KMS-11 (cell line): ENCODE measurements around the gene SLC12A5.

Experiments used
- H2AFZ ChIP-seq: fragments of 200-600 bp; sonication (generic); 2 replicates; pipeline ENCODE4 v1.6.1; 2016; ENCODE audit warnings: antibody characterized with exemption, mixed run types, low read depth
- H3K27ac ChIP-seq: fragments of 200-600 bp; sonication (generic); 2 replicates; pipeline ENCODE4 v1.6.1; 2016; ENCODE audit warnings: mild to moderate bottlenecking, mixed run types
- H3K27me3 ChIP-seq: fragments of 200-600 bp; sonication (generic); 2 replicates; pipeline ENCODE4 v1.6.1; 2017; ENCODE audit warnings: mild to moderate bottlenecking, low read depth, mixed run types, moderate library complexity; ENCODE audit not compliant: insufficient read depth
- H3K36me3 ChIP-seq: fragments of 200-600 bp; sonication (generic); 2 replicates; pipeline ENCODE4 v1.6.1; 2017; ENCODE audit warnings: mild to moderate bottlenecking, mixed run types; ENCODE audit not compliant: insufficient read depth
- H3K4me1 ChIP-seq: fragments of 200-600 bp; sonication (generic); 2 replicates; pipeline ENCODE4 v1.6.1; 2016; ENCODE audit warnings: mild to moderate bottlenecking, low read depth, mixed run types; ENCODE audit not compliant: poor library complexity, severe bottlenecking
- H3K4me2 ChIP-seq: fragments of 200-600 bp; sonication (generic); 2 replicates; pipeline ENCODE4 v1.7.0; 2016; ENCODE audit warnings: mild to moderate bottlenecking, mixed run types
- H3K4me3 ChIP-seq: fragments of 200-600 bp; sonication (generic); IDR thresholded peaks from 2 replicates; pipeline ENCODE4 v1.6.1; 2017; ENCODE audit warnings: low read depth, low read length, mixed read lengths; ENCODE audit not compliant: insufficient read depth
- H3K79me2 ChIP-seq: fragments of 200-600 bp; sonication (generic); 2 replicates; pipeline ENCODE4 v1.6.1; 2016; ENCODE audit warnings: low read depth, mixed run types; ENCODE audit not compliant: insufficient read depth
- H3K9ac ChIP-seq: fragments of 200-600 bp; sonication (generic); 2 replicates; pipeline ENCODE4 v1.6.1; 2016; ENCODE audit warnings: mild to moderate bottlenecking, mixed run types
- H4K20me1 ChIP-seq: fragments of 200-600 bp; sonication (generic); 2 replicates; pipeline ENCODE4 v1.6.1; 2016; ENCODE audit warnings: mild to moderate bottlenecking, mixed run types; ENCODE audit not compliant: insufficient read depth
- TF ChIP-seq, protein P1 (sequence below): fragments of 200-600 bp; sonication (generic); conservative IDR thresholded peaks from 2 replicates; pipeline ENCODE4 v1.6.1; 2017; ENCODE audit warnings: low read depth, mild to moderate bottlenecking, antibody characterized with exemption, low read length, moderate library complexity, mixed read lengths

SLC12A5 gene

DNA sequence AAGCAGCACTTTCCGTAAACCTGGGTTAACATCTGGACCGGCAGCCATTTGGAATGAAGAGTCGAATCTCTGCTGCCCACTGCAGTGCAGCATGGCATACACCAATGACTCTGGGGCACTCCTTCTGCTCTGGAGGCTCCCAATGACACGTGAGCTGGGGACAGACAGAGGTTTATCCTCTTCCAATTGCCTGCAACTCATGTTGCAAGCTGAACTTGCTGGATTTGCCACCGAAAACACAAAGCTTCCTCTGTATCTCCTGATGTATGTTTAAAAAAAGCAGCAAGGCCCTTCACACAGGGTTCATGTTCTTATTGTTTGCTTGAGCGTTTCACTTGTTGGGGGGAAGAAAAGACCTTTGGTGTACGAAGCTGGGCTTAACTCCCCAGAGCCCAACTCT is 49.9 kb downstream of the SLC12A5 start:
- peaks cover 6% of the 10 kb centered on the region; the same call in 1 of the 2 replicates for H3K36me3 ChIP-seq
- no peak overlapping the region for H3K9ac ChIP-seq
- H3K4me1 ChIP-seq = no peaks in the 10 kb centered on the region
- TF ChIP-seq, protein P1, sequence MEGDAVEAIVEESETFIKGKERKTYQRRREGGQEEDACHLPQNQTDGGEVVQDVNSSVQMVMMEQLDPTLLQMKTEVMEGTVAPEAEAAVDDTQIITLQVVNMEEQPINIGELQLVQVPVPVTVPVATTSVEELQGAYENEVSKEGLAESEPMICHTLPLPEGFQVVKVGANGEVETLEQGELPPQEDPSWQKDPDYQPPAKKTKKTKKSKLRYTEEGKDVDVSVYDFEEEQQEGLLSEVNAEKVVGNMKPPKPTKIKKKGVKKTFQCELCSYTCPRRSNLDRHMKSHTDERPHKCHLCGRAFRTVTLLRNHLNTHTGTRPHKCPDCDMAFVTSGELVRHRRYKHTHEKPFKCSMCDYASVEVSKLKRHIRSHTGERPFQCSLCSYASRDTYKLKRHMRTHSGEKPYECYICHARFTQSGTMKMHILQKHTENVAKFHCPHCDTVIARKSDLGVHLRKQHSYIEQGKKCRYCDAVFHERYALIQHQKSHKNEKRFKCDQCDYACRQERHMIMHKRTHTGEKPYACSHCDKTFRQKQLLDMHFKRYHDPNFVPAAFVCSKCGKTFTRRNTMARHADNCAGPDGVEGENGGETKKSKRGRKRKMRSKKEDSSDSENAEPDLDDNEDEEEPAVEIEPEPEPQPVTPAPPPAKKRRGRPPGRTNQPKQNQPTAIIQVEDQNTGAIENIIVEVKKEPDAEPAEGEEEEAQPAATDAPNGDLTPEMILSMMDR = no peak
- peaks cover 20% of the 10 kb centered on the region; the same call in 1 of the 2 replicates for H4K20me1 ChIP-seq
- H3K4me2 ChIP-seq = no peak overlapping the region
- no peak overlapping the region for H2AFZ ChIP-seq
- no peak overlapping the region for H3K27ac ChIP-seq
- H3K4me3 ChIP-seq = no peak overlapping the region
- no peaks in the 10 kb centered on the region for H3K27me3 ChIP-seq
- H3K79me2 ChIP-seq = peaks cover 45% of the 10 kb centered on the region

DNA sequence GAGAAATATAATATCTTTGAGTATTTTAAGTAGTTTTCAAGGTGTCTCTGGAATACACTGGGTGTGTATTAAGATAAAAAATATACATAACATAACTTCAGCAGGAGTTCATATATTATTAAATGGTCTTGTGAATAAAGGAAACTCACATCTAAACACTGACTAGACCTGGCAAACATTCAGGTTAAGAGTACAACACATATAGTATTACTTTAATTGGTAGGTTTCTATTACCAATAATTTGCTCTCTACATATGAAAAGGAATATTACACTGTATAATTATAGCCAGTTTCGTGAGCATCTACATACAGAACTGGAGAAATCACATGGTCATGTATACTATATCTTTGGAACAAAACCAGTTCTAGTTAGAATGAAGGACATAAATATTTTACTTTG is 52.1 kb downstream of the SLC12A5 start:
- Histone ChIP-seq H3K79me2 (peaks cover 66% of the 10 kb centered on the region), H3K4me3 (no peak overlapping the region), H3K36me3 (peaks cover 6% of the 10 kb centered on the region; the same call in 1 of the 2 replicates), H4K20me1 (peaks cover 27% of the 10 kb centered on the region; the same call in 1 of the 2 replicates), H3K27me3 (no peaks in the 10 kb centered on the region), H2AFZ (no peak overlapping the region), H3K27ac (no peak overlapping the region), H3K4me1 (no peaks in the 10 kb centered on the region), H3K9ac (no peak overlapping the region), H3K4me2 (no peak overlapping the region)
- TF ChIP-seq, protein P1 = no peak

DNA sequence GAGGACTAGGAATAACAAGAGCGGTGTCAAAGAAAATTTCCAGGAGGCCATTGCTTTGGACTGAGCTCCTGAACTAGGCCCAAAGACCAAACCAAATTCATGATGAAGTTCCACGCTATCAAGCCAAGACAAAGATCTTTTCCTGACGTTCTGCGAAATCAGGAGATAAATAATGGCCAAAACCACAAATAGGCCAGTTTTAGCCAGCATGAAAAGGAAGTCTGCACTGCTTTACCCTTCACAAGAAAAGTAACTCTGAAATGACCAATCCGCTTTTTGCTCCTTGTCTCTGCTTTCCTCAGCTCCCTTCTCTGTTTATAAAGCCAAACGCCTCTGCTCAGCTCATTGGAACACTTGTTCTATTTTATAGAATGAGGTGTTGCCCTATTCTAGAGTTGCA is 54.1 kb downstream of the SLC12A5 start:
- Histone ChIP-seq H3K27me3 (no peaks in the 10 kb centered on the region), H3K36me3 (peaks cover 6% of the 10 kb centered on the region; the same call in 1 of the 2 replicates), H3K79me2 (peaks cover 87% of the 10 kb centered on the region), H4K20me1 (peaks cover 37% of the 10 kb centered on the region; the same call in 1 of the 2 replicates), H3K4me2 (no peak overlapping the region), H3K4me3 (no peak overlapping the region), H3K4me1 (peaks cover 13% of the 10 kb centered on the region), H2AFZ (no peak overlapping the region), H3K9ac (no peak overlapping the region), H3K27ac (no peak overlapping the region)
- TF ChIP-seq, protein P1 = no peak

DNA sequence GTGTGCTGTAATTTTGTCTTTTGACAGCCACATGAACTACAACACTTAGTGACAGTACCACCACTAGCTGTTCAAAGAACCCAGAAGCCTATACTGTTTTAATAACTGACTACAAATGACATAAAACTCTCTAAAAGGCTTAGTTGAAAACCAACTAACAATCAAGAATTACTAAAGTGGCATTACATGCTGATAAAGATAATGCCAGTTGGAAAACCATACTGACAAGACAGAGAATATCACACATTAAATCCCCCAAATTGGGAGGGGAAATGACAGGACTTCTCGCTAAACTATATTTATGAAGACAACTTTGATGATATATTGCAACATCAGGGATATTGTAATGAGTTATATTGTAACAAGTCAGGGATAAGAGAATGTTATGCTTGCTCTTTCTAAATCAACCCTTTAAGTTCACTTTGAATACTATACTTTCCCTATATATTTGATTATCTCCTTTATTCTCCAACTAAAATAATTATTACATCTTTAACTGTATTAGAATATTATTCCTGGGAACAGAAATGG is 54.6 kb downstream of the SLC12A5 start:
- Histone ChIP-seq H3K27ac (no peak overlapping the region), H2AFZ (no peak overlapping the region), H3K4me1 (peaks cover 18% of the 10 kb centered on the region), H4K20me1 (peaks cover 42% of the 10 kb centered on the region; the same call in 1 of the 2 replicates), H3K79me2 (peaks cover 92% of the 10 kb centered on the region), H3K4me2 (no peak overlapping the region), H3K9ac (no peak overlapping the region), H3K4me3 (no peak overlapping the region), H3K27me3 (no peaks in the 10 kb centered on the region), H3K36me3 (peaks cover 6% of the 10 kb centered on the region; the same call in 1 of the 2 replicates)
- TF ChIP-seq, protein P1 = no peak
